Upper lobe of left lung (tissue), 4 donors: Measurements from ENCODE around the gene TMEM242.

Experiments used
- EP300 ChIP-seq, 4 donors: sonication (generic); formaldehyde crosslinking; IDR thresholded peaks; one replicate each; pipeline ENCODE4 v1.5.1; 2017; ENCODE audit warnings: antibody characterized with exemption in 4 of 4, control low read depth in 2 of 4
- POLR2A ChIP-seq, 4 donors: fragments of 450-650 bp; IDR thresholded peaks; one replicate each; pipeline ENCODE4 v1.5.1; 2016 to 2017; ENCODE audit warnings: antibody characterized with exemption in 4 of 4, mild to moderate bottlenecking in 2 of 4
- TF ChIP-seq, protein P1 (sequence below), 6 experiments: fragments of 450-650 bp in 4 of 6; fragments of 200-600 bp in 2 of 6; sonication (generic) in 2 of 6; IDR thresholded peaks; one replicate each; pipeline ENCODE4 v1.5.1; 2016 to 2019; ENCODE audit warnings: antibody characterized with exemption in 6 of 6

- TF ChIP-seq, protein P1, sequence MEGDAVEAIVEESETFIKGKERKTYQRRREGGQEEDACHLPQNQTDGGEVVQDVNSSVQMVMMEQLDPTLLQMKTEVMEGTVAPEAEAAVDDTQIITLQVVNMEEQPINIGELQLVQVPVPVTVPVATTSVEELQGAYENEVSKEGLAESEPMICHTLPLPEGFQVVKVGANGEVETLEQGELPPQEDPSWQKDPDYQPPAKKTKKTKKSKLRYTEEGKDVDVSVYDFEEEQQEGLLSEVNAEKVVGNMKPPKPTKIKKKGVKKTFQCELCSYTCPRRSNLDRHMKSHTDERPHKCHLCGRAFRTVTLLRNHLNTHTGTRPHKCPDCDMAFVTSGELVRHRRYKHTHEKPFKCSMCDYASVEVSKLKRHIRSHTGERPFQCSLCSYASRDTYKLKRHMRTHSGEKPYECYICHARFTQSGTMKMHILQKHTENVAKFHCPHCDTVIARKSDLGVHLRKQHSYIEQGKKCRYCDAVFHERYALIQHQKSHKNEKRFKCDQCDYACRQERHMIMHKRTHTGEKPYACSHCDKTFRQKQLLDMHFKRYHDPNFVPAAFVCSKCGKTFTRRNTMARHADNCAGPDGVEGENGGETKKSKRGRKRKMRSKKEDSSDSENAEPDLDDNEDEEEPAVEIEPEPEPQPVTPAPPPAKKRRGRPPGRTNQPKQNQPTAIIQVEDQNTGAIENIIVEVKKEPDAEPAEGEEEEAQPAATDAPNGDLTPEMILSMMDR (IDR thresholded peaks at IDR 0.05) = no peak
- TF ChIP-seq EP300 (IDR thresholded peaks at IDR 0.05) (no peak), POLR2A (IDR thresholded peaks at IDR 0.05) (no peak)
Observed at GRCh38 chr6:157280947-157281346, 42.4 kb downstream of the TMEM242 start.
